ENCODE measurements around the gene TBX4. TPM values are rescaled to one million over a fixed set of nuclear protein-coding genes. Genes with fewer than 3 reads are reported as not detected.
A peak's percentile ranks its signal among the peaks of the same experiment; 100 is the strongest.

Gene TBX4
- total and polyA plus RNA-seq, 2 of the 13 experiments (the other 11 are each of a cell fraction or from before 2014, with no cell fraction given), result 0.11 to 1.1 TPM

GRCh38 chr17:61461967-61462718 is 9.9 kb downstream of the TBX4 start (continued):
- TF ChIP-seq ZNF552 (CRISPR knock-in tag; IDR thresholded peaks at IDR 0.05; ENCODE audit: borderline replicate concordance), result no peak
- TF ChIP-seq SRSF4 (IDR thresholded peaks at IDR 0.05; ENCODE audit: low read depth, low read length, poor library complexity, severe bottlenecking), result no peak
- TF ChIP-seq HNF4A (CRISPR knock-in tag; IDR thresholded peaks at IDR 0.05), result no peak; the same call in 1 of the 2 replicates
- peak; percentile 96 for TF ChIP-seq HNRNPK (IDR thresholded peaks at IDR 0.05; ENCODE audit: low read depth, low read length, poor library complexity, severe bottlenecking)
- peak; percentile 76; the same call in 1 of the 2 replicates for TF ChIP-seq PRDM15 (CRISPR knock-in tag; IDR thresholded peaks at IDR 0.05)
- no peak for TF ChIP-seq NFE2 (CRISPR knock-in tag; IDR thresholded peaks at IDR 0.05)
- no peak for TF ChIP-seq ZNF432 (CRISPR knock-in tag; IDR thresholded peaks at IDR 0.05; ENCODE audit: borderline replicate concordance)
- peak; percentile 36 for TF ChIP-seq HNRNPLL (IDR thresholded peaks at IDR 0.05; ENCODE audit: low read depth, low read length, poor library complexity, severe bottlenecking)
- no peak for TF ChIP-seq PAWR (CRISPR knock-in tag; IDR thresholded peaks at IDR 0.05; ENCODE audit: borderline replicate concordance)
- no peak for TF ChIP-seq ATF1 (CRISPR knock-in tag; IDR thresholded peaks at IDR 0.05)
- TF ChIP-seq ZNF225 (CRISPR knock-in tag; IDR thresholded peaks at IDR 0.05), result no peak

All from HepG2 (cell line).